IMR-90 (cell line): Measurements from ENCODE around the gene GJC3. TPM values are rescaled to one million over a fixed set of nuclear protein-coding genes. Genes with fewer than 3 reads are reported as not detected.

Experiments
- ATAC-seq: fragments of 200-7000 bp; cut with Tn5 transposase; 2 replicates; pipeline ENCODE4 v1.9.1; 2020; ENCODE audit warnings: low read depth, mild to moderate bottlenecking, moderate library complexity
- BruUV-seq: library from RNA; stranded (reverse); fragments of 400-500 nt; replicated peaks from 2 replicates; lab custom pipeline; 2021; lab: Mats Ljungman, UMichigan
- CTCF ChIA-PET: fragments of 300-600 bp; formaldehyde crosslinking; extraction: SDS; loops from one replicate; lab custom pipeline; 2021; ENCODE audit warnings: antibody characterized with exemption; lab: Yijun Ruan, JAX
- POLR2A ChIA-PET: fragments of 300-600 bp; sonication (Branson Sonifier 250); formaldehyde crosslinking; loops from one replicate; lab custom pipeline; 2022; ENCODE audit warnings: antibody characterized with exemption; ENCODE audit not compliant: unreplicated experiment; lab: Charles Lee
- DNase-seq: peaks from one replicate; pipeline ENCODE4 v3.0.0; 2013
- H2AFZ ChIP-seq: replicated peaks from 2 replicates; pipeline ENCODE3; 2013; ENCODE audit warnings: low read length, mild to moderate bottlenecking; ENCODE audit not compliant: poor library complexity
- H2AK5ac ChIP-seq: 2 replicates; pipeline ENCODE4 v1.6.1; 2013; ENCODE audit warnings: low read depth, low read length, inconsistent platforms
- H2AK9ac ChIP-seq: replicated peaks from 2 replicates; pipeline ENCODE3; 2013; ENCODE audit warnings: mild to moderate bottlenecking, low read depth, low read length, moderate library complexity; ENCODE audit not compliant: poor library complexity
- H2BK120ac ChIP-seq: 2 replicates; pipeline ENCODE4 v1.6.1; 2013; ENCODE audit warnings: low read depth, low read length, inconsistent platforms
- H2BK15ac ChIP-seq: 3 replicates; pipeline ENCODE4 v1.6.1; 2013; ENCODE audit warnings: low read depth, low read length, inconsistent platforms
- H2BK20ac ChIP-seq: 2 replicates; pipeline ENCODE4 v1.6.1; 2013; ENCODE audit warnings: low read depth, mild to moderate bottlenecking, inconsistent platforms, low read length, moderate library complexity
- H2BK5ac ChIP-seq: 2 replicates; pipeline ENCODE4 v1.6.1; 2013; ENCODE audit warnings: mild to moderate bottlenecking, low read depth, low read length, inconsistent platforms; ENCODE audit not compliant: poor library complexity, severe bottlenecking
- H3K14ac ChIP-seq: replicated peaks from 2 replicates; pipeline ENCODE4 v1.6.1; 2013; ENCODE audit warnings: low read depth, low read length, inconsistent platforms
- H3K18ac ChIP-seq: 2 replicates; pipeline ENCODE4 v1.6.1; 2013; ENCODE audit warnings: low read depth, low read length, control low read depth
- H3K23ac ChIP-seq: 2 replicates; pipeline ENCODE4 v1.6.1; 2013; ENCODE audit warnings: low read depth, low read length, inconsistent platforms
- H3K27ac ChIP-seq: 2 replicates; pipeline ENCODE4 v1.5.1; 2013; ENCODE audit warnings: mild to moderate bottlenecking, control low read depth, low read length; ENCODE audit not compliant: insufficient read depth
- H3K27me3 ChIP-seq: 2 replicates; pipeline ENCODE4 v1.6.1; 2013; ENCODE audit warnings: low read length; ENCODE audit not compliant: control insufficient read depth, insufficient read depth
- H3K36me3 ChIP-seq: 2 replicates; pipeline ENCODE4 v1.6.1; 2013; ENCODE audit warnings: low read length, mixed read lengths; ENCODE audit not compliant: control insufficient read depth, insufficient read depth
- H3K4ac ChIP-seq: 2 replicates; pipeline ENCODE4 v1.6.1; 2013; ENCODE audit warnings: low read depth, low read length, inconsistent platforms
- H3K4me1 ChIP-seq: 2 replicates; pipeline ENCODE4 v1.6.1; 2013; ENCODE audit warnings: low read length, mixed read lengths; ENCODE audit not compliant: control insufficient read depth, insufficient read depth
- H3K4me2 ChIP-seq: 2 replicates; pipeline ENCODE4 v1.6.1; 2013; ENCODE audit warnings: low read depth, mild to moderate bottlenecking, control low read depth, low read length, moderate library complexity
- H3K4me3 ChIP-seq: 2 replicates; pipeline ENCODE4 v1.5.1; 2013; ENCODE audit warnings: low read depth, mild to moderate bottlenecking, control low read depth, low read length, moderate library complexity; ENCODE audit not compliant: insufficient read depth
- H3K56ac ChIP-seq: 2 replicates; pipeline ENCODE4 v1.6.1; 2013; ENCODE audit warnings: low read length, inconsistent platforms; ENCODE audit not compliant: insufficient read depth; ENCODE audit errors: extremely low read depth
- H3K79me1 ChIP-seq, 2 experiments: 2 replicates each; pipeline ENCODE4 v1.6.1; 2013; ENCODE audit warnings: low read length in 2 of 2, inconsistent platforms in 1 of 2, low read depth in 1 of 2
- H3K9ac ChIP-seq: 2 replicates; pipeline ENCODE4 v1.6.1; 2013; ENCODE audit warnings: low read depth, low read length, control low read depth
- H3K9me1 ChIP-seq: 2 replicates; pipeline ENCODE4 v1.6.1; 2013; ENCODE audit warnings: low read length, inconsistent platforms; ENCODE audit not compliant: insufficient read depth
- H3K9me3 ChIP-seq: 2 replicates; pipeline ENCODE4 v1.6.1; 2013; ENCODE audit warnings: low read length; ENCODE audit not compliant: control insufficient read depth, insufficient read depth
- H4K20me1 ChIP-seq: 2 replicates; pipeline ENCODE4 v1.6.1; 2013; ENCODE audit warnings: low read length, inconsistent platforms; ENCODE audit not compliant: insufficient read depth
- H4K5ac ChIP-seq: 2 replicates; pipeline ENCODE4 v1.6.1; 2013; ENCODE audit warnings: mild to moderate bottlenecking, low read depth, low read length, control low read depth
- H4K8ac ChIP-seq, 2 experiments: 2 replicates each; pipeline ENCODE4 v1.6.1; 2013; ENCODE audit warnings: low read depth in 2 of 2, low read length in 2 of 2, control low read depth in 1 of 2, inconsistent platforms in 1 of 2
- H4K91ac ChIP-seq: 2 replicates; pipeline ENCODE4 v1.6.1; 2013; ENCODE audit warnings: low read depth, low read length, inconsistent platforms; ENCODE audit not compliant: insufficient read depth
- CTCF ChIP-seq: conservative IDR thresholded peaks from 2 replicates; pipeline ENCODE4 v1.5.1; 2012; ENCODE audit warnings: mild to moderate bottlenecking, low read depth, low read length, improper control_type of control experiment
- MAZ ChIP-seq: IDR thresholded peaks from 2 replicates; pipeline ENCODE4 v1.6.1; 2012; ENCODE audit warnings: low read depth, mild to moderate bottlenecking, low read length, improper control_type of control experiment, moderate library complexity, borderline replicate concordance
- NFE2L2 ChIP-seq: fragments of 150-350 bp; IDR thresholded peaks from 2 replicates; pipeline ENCODE4 v1.6.1; 2016; ENCODE audit warnings: low read depth, mild to moderate bottlenecking, low read length
- POLR2A ChIP-seq: IDR thresholded peaks from 2 replicates; pipeline ENCODE4 v1.6.1; 2012; ENCODE audit warnings: mild to moderate bottlenecking, low read depth, low read length
- WGBS, 2 experiments: methylation state at CpG; one replicate each; pipeline versions ENCODE4 v1.1.5 to v1.1.7; 2013; ENCODE audit warnings: missing lambda C conversion rate in 2 of 2; ENCODE audit not compliant: insufficient read length in 1 of 2; ENCODE audit errors: extremely low coverage in 2 of 2; 5-methylcytosine and 5-hydroxymethylcytosine counted together
- dilution Hi-C: fragments of 300-500 bp; cut with HindIII; formaldehyde crosslinking; loops from one replicate; pipeline ENCODE4 v1.14.3; 2018; ENCODE audit warnings: low sequenced_read_pairs; ENCODE audit not compliant: unreplicated experiment
- in situ Hi-C: fragments of 300-500 bp; cut with MboI; formaldehyde crosslinking; loops from 3 replicates; pipeline ENCODE4 v1.14.3; 2019; ENCODE audit warnings: low sequenced_read_pairs, inconsistent platforms, mixed read lengths
- intact Hi-C: fragments of 100-400 bp; cut with micrococcal nuclease; formaldehyde crosslinking; loops from 2 replicates; pipeline ENCODE4 v1.10.0; 2022
- polyA plus RNA-seq, 3 experiments: library from polyadenylated mRNA; depleted of rRNA; stranded (reverse); fragments of >200 nt; gene quantifications; 2 replicates each; pipeline ENCODE4 v1.2.3, GENCODE V29; 2012; ENCODE audit warnings: low replicate concordance in 1 of 3
- total RNA-seq: library from RNA; depleted of rRNA; stranded (reverse); fragments of >200 nt; gene quantifications from 2 replicates; pipeline ENCODE4 v1.2.3, GENCODE V29; 2012

The GJC3 gene
- total and polyA plus RNA-seq, 2 of the 4 experiments (the other 2 are of a cell fraction) = not detected

DNA sequence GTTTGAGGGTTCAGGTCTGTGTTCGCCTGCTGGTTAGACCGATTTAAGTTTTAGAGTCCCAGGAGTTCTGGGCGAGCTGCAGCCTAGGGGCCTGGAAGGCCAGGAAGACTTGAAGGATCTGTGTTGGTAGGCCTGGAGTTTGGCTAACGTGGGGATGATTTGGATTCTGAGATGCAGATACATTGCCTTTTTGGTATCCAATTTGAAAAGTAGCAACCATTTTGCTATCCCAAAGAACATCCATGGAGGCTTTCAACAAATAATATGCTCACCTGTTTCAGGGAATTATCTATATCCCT is 9.7 kb downstream of the GJC3 start:
- in situ Hi-C loops = loop anchor here (10.0 kb wide), 1 partner anchor 135 kb away; no protein-coding TSS in a partner anchor
- ATAC-seq (peak; percentile 9; the same call in 1 of the 2 replicates), DNase-seq (no peak)
- dilution Hi-C loops = no loop called here
- Histone ChIP-seq H2BK20ac (no peak overlapping the region), H4K20me1 (peaks cover 26% of the 10 kb centered on the region; the same call in 1 of the 2 replicates), H3K9ac (peak overlapping the region; percentile 89), H3K27me3 (no peaks in the 10 kb centered on the region), H3K4ac (peak overlapping the region; percentile 90), H3K4me3 (peak overlapping the region; percentile 98), H2AK5ac (no peak overlapping the region), H2BK15ac (no peak overlapping the region), H3K36me3 (peaks cover 14% of the 10 kb centered on the region), H2AFZ (peak overlapping the region; percentile 96), H3K18ac (peak overlapping the region; percentile 77), H4K8ac (peak overlapping the region; percentile 97 to 99), H3K9me1 (peaks cover 4% of the 10 kb centered on the region; the same call in 1 of the 2 replicates), H4K5ac (peak overlapping the region; percentile 99), H2BK120ac (peak overlapping the region; percentile 26; the same call in 1 of the 2 replicates), H3K56ac (peak overlapping the region; percentile 48; the same call in 1 of the 2 replicates), H3K23ac (0 out of 2 replicates have a peak overlapping the region, but pooled peaks have one; percentile 28), H3K27ac (peak overlapping the region; percentile 83), H3K79me1 (peaks cover 3 to 51% of the 10 kb centered on the region in 2 experiments), H2BK5ac (peak overlapping the region; percentile 59), H3K14ac (peak overlapping the region; percentile 98), H3K9me3 (no peaks in the 10 kb centered on the region), H3K4me2 (peak overlapping the region; percentile 74), H3K4me1 (peaks cover 6% of the 10 kb centered on the region), H4K91ac (peak overlapping the region; percentile 77), H2AK9ac (peak overlapping the region; percentile 74)
- intact Hi-C loops = loop anchor here (5.0 to 10.0 kb wide), 2 partner anchors 135 to 362 kb away; partner anchors contain the start of gene ZNF655
- CTCF ChIA-PET = interaction anchor here (1.4 kb wide), 1 partner anchor 11 kb away, joined by 3 read pairs; no protein-coding TSS in a partner anchor
- BruUV-seq = no TSS peak
- 0 out of 2 replicates have a peak, but pooled peaks have one; percentile 8 for TF ChIP-seq MAZ
- TF ChIP-seq POLR2A = no peak
- no peak for TF ChIP-seq NFE2L2
- TF ChIP-seq CTCF = no peak
- POLR2A ChIA-PET = no interaction called here
- 64% methylated on average over 2 of the region's 4 CpGs; no CpG with 5 or more reads in 1 of the 2 experiments for whole genome bisulfite sequencing, 2 experiments
